C4-2B (cell line): Measurements from ENCODE around the gene CALHM1.

Experiments used
- ZFX ChIP-seq: fragments of 450-650 bp; IDR thresholded peaks from 2 replicates; pipeline ENCODE4 v1.6.1; 2017
- TF ChIP-seq, protein P1 (sequence below): fragments of 450-650 bp; conservative IDR thresholded peaks from 2 replicates; pipeline ENCODE4 v1.5.1; 2017; ENCODE audit warnings: mild to moderate bottlenecking

DNA sequence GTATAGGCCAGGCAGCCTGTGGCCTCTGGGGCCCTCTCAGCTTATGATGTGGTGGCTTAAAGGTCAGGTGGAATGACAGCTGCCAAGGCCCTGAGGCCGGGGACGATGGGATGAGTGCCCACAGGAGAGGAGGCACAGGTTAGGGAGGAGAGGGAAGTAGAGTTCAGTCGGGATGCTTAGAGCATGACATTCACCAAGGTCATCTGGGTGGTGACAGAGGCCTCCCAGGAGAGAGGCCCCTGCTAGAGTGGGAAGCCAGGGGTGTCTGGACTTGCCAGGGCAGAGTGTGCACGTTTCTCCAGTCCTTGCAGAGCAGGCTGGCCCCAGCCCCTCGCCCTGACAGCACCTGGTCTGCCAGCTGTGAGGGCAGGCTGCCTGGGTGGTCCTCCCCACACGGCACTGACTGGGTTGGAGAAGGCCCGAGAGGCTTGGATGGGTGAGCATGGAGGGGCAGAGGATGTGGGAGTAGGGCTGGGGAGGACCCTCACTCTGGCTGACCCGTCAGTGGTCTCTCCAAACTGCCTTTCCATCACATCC lies 1.5 kb downstream of the CALHM1 start:
- TF ChIP-seq, protein P1, sequence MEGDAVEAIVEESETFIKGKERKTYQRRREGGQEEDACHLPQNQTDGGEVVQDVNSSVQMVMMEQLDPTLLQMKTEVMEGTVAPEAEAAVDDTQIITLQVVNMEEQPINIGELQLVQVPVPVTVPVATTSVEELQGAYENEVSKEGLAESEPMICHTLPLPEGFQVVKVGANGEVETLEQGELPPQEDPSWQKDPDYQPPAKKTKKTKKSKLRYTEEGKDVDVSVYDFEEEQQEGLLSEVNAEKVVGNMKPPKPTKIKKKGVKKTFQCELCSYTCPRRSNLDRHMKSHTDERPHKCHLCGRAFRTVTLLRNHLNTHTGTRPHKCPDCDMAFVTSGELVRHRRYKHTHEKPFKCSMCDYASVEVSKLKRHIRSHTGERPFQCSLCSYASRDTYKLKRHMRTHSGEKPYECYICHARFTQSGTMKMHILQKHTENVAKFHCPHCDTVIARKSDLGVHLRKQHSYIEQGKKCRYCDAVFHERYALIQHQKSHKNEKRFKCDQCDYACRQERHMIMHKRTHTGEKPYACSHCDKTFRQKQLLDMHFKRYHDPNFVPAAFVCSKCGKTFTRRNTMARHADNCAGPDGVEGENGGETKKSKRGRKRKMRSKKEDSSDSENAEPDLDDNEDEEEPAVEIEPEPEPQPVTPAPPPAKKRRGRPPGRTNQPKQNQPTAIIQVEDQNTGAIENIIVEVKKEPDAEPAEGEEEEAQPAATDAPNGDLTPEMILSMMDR, result no peak
- TF ChIP-seq ZFX, result no peak
